Neutrophil (primary cell): ENCODE measurements around the gene UQCR11.

Experiments
- H3K27ac ChIP-seq: fragments of 200-600 bp; sonication (generic); 2 replicates; pipeline ENCODE4 v1.5.1; 2016; ENCODE audit warnings: mild to moderate bottlenecking, moderate library complexity
- H3K27me3 ChIP-seq: fragments of 200-600 bp; sonication (generic); 2 replicates; pipeline ENCODE4 v1.6.0; 2016; ENCODE audit warnings: mild to moderate bottlenecking
- H3K36me3 ChIP-seq: fragments of 200-600 bp; sonication (generic); 2 replicates; pipeline ENCODE4 v1.5.1; 2017
- H3K4me1 ChIP-seq, 2 experiments: fragments of 200-600 bp in 1 of 2; sonication (generic) in 1 of 2; 1 replicate in 1 of 2; 2 replicates in 1 of 2; pipeline versions ENCODE4 v1.5.1 to v1.6.1; 2013 to 2016; ENCODE audit warnings: low read depth in 1 of 2, low read length in 1 of 2, mild to moderate bottlenecking in 1 of 2, moderate library complexity in 1 of 2; ENCODE audit not compliant: control insufficient read depth in 1 of 2, insufficient read depth in 1 of 2
- H3K4me3 ChIP-seq, 2 experiments: fragments of 200-600 bp in 1 of 2; sonication (generic) in 1 of 2; 1 replicate in 1 of 2; 2 replicates in 1 of 2; pipeline ENCODE4 v1.5.1; 2013 to 2016; ENCODE audit warnings: low read depth in 1 of 2, low read length in 1 of 2, mild to moderate bottlenecking in 1 of 2, moderate library complexity in 1 of 2
- H3K9me3 ChIP-seq: fragments of 200-600 bp; sonication (generic); 2 replicates; pipeline ENCODE4 v1.5.1; 2016
- CTCF ChIP-seq: fragments of 200-600 bp; sonication (generic); IDR thresholded peaks from 2 replicates; pipeline ENCODE4 v1.5.1; 2016; ENCODE audit warnings: antibody characterized with exemption

UQCR11 gene

GRCh38 chr19:1620502-1620901, 15.2 kb upstream of the UQCR11 start:
- no peaks in the 10 kb centered on the region for H3K4me1 ChIP-seq
- no peak overlapping the region for H3K27ac ChIP-seq
- no peak for TF ChIP-seq CTCF
- no peaks in the 10 kb centered on the region for H3K27me3 ChIP-seq
- no peak overlapping the region for H3K4me3 ChIP-seq
- no peaks in the 10 kb centered on the region for H3K9me3 ChIP-seq
- peaks cover 30% of the 10 kb centered on the region for H3K36me3 ChIP-seq

GRCh38 chr19:1619703-1620102, 14.4 kb upstream of the UQCR11 start:
- no peaks in the 10 kb centered on the region for H3K9me3 ChIP-seq
- peaks cover 38% of the 10 kb centered on the region for H3K36me3 ChIP-seq
- no peaks in the 10 kb centered on the region for H3K4me1 ChIP-seq
- no peak for TF ChIP-seq CTCF
- H3K4me3 ChIP-seq: no peak overlapping the region
- H3K27ac ChIP-seq: no peak overlapping the region
- no peaks in the 10 kb centered on the region for H3K27me3 ChIP-seq

- no peaks in the 10 kb centered on the region for H3K9me3 ChIP-seq
- H3K36me3 ChIP-seq: peaks cover 44% of the 10 kb centered on the region
- no peak overlapping the region for H3K4me3 ChIP-seq
These were observed 13.8 kb upstream of the UQCR11 start for GRCh38 chr19:1619094-1619439.

GRCh38 chr19:1618157-1619093, 13.2 kb upstream of the UQCR11 start:
- Histone ChIP-seq H3K36me3 (peaks cover 44% of the 10 kb centered on the region), H3K9me3 (no peaks in the 10 kb centered on the region), H3K27ac (no peak overlapping the region), H3K4me1 (no peaks in the 10 kb centered on the region), H3K27me3 (no peaks in the 10 kb centered on the region), H3K4me3 (no peak overlapping the region)
- no peak for TF ChIP-seq CTCF

More at GRCh38 chr19:1619094-1619439, 13.8 kb upstream of the UQCR11 start:
- Histone ChIP-seq H3K4me1 (no peaks in the 10 kb centered on the region), H3K27me3 (no peaks in the 10 kb centered on the region), H3K27ac (no peak overlapping the region)
- TF ChIP-seq CTCF: no peak

GRCh38 chr19:1616875-1617274, 11.6 kb upstream of the UQCR11 start:
- H3K36me3 ChIP-seq: peaks cover 53% of the 10 kb centered on the region
- H3K9me3 ChIP-seq: no peaks in the 10 kb centered on the region
- TF ChIP-seq CTCF: no peak
- no peak overlapping the region for H3K27ac ChIP-seq
- no peaks in the 10 kb centered on the region for H3K27me3 ChIP-seq
- H3K4me1 ChIP-seq: no peaks in the 10 kb centered on the region
- H3K4me3 ChIP-seq: no peak overlapping the region
